Renal pelvis (tissue), 4 donors: ENCODE results near the gene GPR146. TPM values are rescaled to one million over a fixed set of nuclear protein-coding genes. Genes with fewer than 3 reads are reported as not detected.

ENCODE experiments used
- DNase-seq: peaks from one replicate; pipeline ENCODE4 v3.0.0-alpha.2; 2013
- polyA plus RNA-seq, 3 donors: library from polyadenylated mRNA; unstranded; fragments of 120-200 nt; gene quantifications; one replicate each; pipeline ENCODE4 v1.2.1, GENCODE V29; 2013; ENCODE audit not compliant: insufficient read length in 3 of 3

Gene GPR146
- polyA plus RNA-seq, 3 donors = 3.7 to 4.8 (median 4.7) TPM

- no peak for DNase-seq
Observed at GRCh38 chr7:1074593-1075431, 30.5 kb downstream of the GPR146 start.

DNA sequence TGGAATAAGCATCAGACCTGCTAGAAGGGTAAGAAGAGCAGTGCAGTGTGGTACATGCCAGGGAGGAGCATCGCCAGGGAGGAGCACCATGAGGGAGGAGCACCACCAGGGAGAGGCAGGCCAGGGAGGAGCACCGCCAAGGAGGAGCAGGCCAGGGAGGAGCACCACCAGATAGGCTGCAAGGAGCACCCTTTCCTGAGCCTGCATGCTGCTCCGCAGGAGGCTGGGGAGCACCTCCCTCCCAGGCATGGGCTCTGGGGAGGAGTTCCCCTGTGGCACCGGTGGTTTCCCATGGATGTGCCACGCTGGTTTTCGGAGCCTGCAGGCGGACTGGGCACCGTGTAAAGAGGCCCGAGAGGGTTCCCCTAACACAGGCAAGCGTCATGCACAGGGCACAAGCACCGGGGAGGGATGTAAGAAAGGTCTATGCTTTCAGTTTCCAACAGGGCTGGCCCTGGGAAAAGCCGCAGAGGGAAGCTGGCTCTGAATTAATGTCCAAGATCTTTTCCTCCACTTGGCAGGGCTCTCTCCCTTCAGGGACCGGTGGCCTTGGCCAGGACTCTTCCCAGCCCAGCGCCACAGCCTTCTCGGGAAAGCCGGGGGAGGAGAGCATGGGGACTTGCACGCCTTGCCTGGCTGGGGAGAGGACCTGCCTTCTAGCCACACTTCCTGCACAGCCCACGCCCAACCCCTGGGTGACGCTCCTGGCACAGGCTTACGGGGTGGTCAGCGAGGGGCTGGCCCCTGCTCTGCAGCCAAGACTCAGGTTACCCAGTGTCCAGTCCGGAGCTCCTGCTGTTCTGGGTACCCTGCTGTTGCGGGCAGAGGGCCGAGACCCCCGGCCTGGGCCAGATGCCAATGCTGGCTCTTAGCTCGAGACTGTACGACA is 32.1 kb downstream of the GPR146 start:
- DNase-seq = no peak

DNA sequence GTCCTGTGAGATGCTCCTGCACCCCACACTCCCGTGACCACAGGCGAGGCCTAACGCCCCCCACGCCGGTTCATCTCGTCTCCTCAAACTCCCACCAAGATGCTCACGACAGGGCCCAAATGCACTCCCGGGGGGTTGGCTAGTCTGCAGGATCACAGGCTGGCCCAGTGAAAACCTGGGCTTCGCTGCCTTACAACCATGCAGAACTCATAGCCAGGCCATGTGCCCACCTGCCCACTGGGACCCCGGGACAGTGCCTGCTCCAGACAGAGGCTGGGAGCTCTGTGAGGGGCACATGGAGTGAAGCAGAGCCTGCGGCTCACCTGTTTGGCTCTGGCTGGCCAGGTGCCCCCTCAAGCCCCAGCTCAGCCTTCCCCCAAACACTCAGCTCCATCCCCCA is 34.2 kb downstream of the GPR146 start:
- DNase-seq = no peak

DNA sequence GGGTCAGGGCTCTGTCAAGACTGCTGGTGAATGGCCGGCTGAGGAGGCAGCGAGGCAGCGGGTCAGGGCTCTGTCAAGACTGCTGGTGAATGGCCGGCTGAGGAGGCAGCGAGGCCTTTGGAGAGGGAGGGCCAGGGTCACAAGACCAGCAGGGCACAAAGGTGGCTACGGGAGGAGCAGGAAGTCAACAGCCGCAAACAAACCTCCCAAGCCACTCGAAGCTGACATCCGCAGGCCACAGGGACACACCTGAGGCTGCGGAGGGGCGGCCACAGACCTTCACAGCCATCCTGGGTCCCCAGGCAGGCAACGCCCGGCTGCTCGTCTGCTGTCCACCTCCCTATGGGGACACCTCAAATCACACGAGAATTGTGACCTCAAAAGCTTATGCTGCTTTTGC is 34.6 kb downstream of the GPR146 start:
- DNase-seq = no peak

DNA sequence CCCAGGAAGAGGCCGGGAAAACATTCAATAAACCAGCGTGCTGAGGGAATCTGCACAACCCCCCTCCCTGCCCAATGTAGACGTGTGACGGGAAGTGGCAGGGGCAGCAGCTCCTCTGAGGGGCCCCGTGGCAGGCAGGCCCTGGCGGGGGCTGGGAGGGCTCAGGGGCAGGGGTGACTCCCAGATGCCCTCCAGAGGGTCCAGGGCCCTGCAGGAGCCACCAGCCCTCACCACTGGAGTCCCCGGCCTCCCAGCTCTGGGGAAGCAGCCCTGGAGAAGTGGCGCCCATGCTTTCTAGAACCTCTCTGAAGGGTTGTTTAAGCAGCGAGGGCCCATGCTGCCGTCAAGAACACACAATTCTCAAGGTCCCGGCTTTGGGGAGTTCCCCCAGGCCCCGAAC is 35.2 kb downstream of the GPR146 start:
- DNase-seq = no peak

- DNase-seq = no peak
Observed at GRCh38 chr7:1080252-1080920, 36.0 kb downstream of the GPR146 start.

DNA sequence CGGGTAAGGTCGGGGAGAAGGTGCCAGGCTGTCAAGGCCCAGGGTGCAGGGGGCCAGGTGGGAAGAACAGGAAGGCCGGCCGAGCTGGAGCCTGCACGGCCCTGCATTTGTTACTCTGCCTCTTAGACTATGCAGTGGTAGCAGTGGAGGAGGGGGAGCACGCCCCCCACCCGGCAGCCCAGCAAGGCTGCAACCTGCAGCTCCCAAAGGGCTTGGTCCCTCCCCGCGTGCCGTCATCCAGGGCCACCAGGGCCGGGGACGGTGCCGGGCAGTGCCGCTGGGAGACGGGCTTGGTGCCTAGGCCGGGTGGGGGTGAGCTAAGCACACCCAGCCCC is 36.5 kb downstream of the GPR146 start:
- DNase-seq = no peak

GRCh38 chr7:1081336-1081735 is 37.0 kb downstream of the GPR146 start:
- DNase-seq = no peak

DNA sequence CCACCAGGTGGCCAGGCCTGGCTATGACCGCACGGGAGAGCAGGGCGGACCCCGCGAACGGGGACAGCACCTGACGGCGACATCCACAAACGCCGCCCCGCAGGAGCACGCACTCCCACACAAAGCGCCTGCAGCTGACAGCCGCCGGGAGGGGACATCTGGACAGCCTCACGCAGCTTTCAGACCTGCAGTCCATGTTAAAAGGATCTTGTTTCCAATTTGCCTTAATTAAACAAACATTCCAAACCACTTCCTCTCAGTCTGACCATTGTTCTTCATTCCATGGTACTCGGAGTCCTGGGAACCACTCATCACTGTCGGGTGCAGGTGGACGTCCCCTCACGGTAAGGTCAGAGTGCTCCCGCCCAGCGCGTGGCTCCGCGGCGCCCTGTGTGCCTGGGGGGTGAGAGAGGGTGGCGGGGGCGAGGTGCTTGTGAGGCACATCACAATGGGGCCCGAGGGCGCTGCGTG is 37.6 kb downstream of the GPR146 start:
- peak; percentile 66 for DNase-seq

DNA sequence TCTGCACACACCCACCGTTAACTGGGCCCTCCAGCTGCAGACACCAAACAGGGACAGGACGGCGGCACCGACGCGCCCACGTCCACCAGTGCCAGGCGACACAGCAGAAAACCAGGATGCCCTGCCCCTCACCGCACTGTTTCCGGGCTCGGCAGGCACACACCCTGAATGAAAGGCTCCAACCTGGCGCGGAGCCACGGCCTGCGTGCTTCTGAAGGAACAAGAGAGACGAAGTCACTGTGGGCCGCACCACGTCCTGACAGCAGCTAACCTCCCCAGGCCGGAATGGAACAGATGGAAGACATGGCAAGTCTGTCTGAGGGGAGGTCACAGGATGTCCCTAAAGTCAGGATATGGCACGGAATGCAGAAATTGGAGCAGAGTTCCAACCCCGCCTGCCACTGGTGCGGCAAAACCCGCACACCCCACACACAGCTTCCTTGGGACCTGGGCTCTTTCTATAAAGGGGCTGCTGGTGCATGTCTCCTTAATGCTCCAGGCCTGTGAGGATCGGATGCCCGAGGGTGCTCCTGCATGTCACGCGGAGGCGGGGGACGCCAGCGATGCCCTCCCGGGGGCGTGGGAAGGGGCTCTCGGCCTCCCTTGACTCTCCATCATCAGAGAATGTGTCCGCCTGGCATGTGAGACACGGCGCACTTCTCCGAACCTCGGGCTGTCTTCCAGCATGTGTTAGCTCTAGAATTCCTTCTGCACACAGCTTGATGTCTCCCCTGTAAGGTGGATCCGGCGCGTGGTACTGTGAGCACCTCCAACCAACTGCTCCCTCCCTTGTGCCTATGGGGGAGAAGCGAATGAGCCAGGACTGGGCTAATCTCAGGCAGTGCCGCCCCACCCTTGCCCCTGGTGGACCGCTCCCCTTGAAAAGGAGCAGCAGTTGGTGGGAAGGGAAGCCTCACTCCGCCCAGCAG is 39.6 kb downstream of the GPR146 start:
- no peak for DNase-seq

GRCh38 chr7:1085266-1085665 is 40.9 kb downstream of the GPR146 start:
- no peak for DNase-seq

DNA sequence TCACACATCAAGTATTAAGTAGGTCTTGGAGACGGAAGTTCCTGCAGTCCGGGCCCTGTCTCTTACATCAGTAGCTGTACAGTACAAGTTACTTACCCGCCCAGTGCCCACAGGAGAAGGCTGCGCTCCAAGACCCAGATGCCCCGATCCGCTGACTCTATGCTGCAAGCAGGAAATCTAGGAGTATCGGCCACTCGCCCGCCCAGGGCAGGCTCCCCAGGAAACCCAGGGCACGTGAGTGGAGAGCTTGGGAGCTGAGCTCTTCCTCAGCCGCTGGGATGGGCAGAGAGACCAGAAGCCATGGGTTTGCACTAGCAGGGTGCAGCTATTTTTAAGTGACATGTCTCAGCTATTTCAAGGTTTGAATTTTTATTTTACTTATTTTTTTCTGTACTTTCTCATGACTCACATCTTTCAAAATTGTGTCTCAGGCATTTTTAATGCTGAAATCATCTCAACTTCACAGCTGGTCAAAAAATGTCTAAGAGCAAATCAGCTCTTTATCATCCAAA is 41.6 kb downstream of the GPR146 start:
- no peak for DNase-seq

DNA sequence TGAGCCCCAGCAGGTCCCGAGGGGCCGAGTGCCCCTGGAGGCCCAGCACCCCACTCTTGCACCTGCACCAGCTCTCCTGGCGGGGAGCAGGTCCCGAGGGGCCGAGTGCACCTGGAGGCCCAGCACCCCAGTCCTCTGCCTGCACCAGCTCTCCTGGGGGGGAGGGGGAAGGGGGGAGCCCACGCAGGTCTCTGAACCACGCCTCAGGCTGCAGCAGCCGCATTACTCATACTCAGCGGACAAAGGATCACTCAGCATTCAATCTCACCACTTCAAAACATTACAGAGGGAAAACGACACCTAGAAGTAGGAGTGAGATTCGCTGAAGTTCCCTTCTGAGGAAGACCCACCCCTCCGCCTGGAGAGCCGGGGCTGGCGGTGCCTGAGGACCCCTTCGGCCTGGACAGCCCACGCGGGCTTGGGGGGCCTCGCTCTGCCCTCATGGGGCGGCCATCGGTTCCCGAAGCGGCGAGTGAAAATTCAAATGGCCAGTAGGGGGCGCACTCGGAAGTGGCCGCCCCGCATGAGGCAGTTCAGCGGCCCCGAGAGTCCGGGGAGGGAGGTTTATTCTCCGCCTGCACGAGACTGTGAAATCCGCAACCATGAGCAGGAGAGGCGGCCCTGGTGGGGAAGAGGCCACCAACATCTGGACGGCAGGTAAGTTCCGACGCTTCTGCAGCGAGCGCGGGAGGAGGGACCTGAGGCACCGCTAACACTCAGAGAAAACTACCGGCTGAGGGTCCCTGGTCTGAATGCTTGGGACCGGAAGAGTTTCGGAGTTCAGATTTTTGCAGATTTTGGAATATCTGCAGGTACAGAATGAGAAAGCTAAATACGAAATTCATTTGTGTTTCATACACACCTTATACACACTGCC is 42.5 kb downstream of the GPR146 start:
- no peak for DNase-seq

- no peak for DNase-seq
Observed at GRCh38 chr7:1087465-1087814, 43.1 kb downstream of the GPR146 start.

DNA sequence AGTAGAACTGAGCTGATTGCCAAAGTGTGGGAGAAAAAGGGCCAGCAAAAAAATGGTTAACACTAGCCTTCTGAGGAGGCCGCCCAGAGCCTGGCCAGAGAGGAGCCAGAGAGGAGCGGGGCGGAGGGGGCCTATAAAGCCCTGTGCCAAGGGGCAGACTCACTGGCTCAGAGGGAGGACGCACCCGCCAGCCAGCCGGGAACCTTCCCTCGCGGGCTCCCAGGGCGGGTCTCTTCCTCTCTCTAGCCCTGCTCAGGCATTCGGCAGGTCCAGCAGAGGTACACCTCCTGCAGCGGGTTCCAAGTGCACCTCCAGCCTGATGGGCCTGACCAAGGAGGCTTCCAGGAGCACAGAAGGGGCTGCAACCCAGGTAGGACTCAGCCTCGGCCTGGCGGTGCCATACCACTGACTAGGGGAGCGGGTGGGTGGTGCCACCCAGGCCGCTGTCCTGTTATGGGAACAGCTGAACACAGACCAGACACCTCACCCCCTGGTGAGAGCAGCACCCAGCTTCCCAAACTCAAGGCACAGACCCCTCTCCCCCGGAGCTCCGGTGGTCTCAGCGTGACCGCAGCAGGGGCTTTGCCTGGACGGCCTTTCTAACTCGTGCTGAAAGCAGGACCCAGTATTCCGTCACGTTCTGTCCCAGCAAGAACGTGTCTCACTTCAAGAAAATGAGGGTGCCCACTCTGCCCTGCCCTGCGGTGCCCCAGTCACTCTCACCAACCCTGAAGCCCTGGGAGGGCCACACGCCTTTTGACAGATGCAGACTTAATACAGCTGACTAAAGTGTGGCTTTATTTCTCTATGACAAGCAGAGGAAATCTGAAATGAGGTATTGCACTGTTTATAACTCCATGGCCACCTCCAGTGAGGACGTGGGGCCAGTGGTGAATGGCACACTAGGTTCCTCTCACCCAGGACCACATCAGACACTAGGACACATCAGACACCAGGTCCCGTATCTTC is 43.9 kb downstream of the GPR146 start, which contains the start of gene GPER1:
TSS of gene GPER1 (plus strand) at position 162 of the 969 bp plus-strand sequence. CDS start 3,616 bp downstream, outside the sequence.
- DNase-seq = no peak

- no peak for DNase-seq
Observed at GRCh38 chr7:1090236-1090635, 45.9 kb downstream of the GPR146 start.

GRCh38 chr7:1090686-1091643 is 46.6 kb downstream of the GPR146 start:
- no peak for DNase-seq

DNA sequence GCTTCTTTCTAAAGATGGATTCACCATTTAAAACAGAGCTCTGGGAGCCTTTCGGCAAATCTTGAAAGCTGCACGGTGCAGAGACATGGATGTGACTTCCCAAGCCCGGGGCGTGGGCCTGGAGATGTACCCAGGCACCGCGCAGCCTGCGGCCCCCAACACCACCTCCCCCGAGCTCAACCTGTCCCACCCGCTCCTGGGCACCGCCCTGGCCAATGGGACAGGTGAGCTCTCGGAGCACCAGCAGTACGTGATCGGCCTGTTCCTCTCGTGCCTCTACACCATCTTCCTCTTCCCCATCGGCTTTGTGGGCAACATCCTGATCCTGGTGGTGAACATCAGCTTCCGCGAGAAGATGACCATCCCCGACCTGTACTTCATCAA is 47.3 kb downstream of the GPR146 start:
- no peak for DNase-seq
